Hematopoietic multipotent progenitor cell treated with erythropoietin and hydrocortisone succinate and interleukin-3 and kit ligand, for 6 days (in vitro differentiated cells): ENCODE data around the gene CBLIF.
"Not testable (repeated sequence)": the region's sequence is repeated elsewhere in the genome, so short reads cannot be mapped to it uniquely, and the experiment has no call there.

ENCODE experiments used
- DNase-seq: peaks from one replicate; pipeline ENCODE4 v3.0.0-alpha.2; 2015

Gene CBLIF

GRCh38 chr11:59845399-59845798 lies at the start of gene CBLIF:
CBLIF (minus strand) TSS chr11:59845499; CDS start chr11:59845453, 46 bp downstream.
- DNase-seq, result no peak

- no peak for DNase-seq
These were observed 49.3 kb upstream of the CBLIF start for GRCh38 chr11:59894616-59895015.

DNA sequence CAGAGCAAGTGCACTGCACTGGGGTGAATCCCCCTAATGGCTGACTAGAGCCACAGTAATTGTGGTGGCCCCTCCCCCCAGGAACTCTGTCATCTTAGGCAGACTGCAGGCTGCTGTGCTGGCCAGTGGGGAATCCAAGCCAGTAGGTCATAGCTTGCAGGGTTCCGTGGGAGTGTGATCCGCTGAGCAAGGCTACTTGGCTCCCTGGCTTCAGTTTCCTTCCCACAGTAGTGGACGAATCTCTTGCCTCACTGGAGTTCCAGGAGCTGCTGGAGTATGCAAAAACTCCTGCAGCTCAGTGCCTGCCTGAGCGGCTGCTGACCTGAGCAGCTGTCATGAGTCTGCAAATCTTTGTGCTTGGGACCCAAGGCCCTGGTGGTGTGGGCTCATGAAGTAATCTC lies 46.5 kb upstream of the CBLIF start:
- DNase-seq, result peak; percentile 21

DNA sequence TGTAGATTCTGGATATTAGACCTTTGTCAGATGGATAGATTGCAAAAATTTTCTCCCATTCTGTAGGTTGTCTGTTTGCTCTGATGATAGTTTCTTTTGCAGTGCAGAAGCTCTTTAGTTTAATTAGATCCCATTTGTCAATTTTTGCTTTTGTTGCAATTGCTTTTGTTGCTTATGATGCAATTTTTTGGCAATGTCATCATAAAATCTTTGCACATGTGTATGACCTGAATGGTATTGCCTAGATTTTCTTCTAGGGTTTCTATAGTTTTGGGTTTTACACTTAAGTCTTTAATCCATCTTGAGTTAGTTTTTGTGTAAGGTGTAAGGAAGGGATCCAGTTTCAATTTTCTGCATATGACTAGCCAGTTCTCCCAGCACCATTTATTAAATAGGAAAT lies 41.9 kb upstream of the CBLIF start:
- not testable (repeated sequence) for DNase-seq

GRCh38 chr11:59883597-59883996 lies 38.3 kb upstream of the CBLIF start:
- DNase-seq, result no peak

DNA sequence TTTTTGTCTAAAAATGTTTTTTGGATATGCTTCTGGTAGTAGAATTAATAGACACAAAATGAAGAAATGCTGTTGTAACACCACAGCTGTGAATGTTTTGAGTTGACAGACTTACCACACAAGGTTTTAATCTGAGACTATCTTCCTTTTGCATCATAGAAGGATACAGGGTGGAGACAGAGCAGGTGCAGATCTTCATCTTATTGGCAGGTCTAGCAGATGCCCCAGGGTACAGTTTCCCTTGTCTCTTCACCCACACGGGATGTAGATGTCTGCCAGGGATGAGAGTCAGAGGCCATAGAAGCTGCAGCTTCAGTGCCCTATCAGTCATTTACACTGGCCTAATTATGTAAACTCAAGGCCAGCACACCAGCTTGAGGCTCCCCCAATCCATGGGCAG lies 34.3 kb upstream of the CBLIF start:
- peak; percentile 10 for DNase-seq

GRCh38 chr11:59878575-59878974 lies 33.3 kb upstream of the CBLIF start, which contains the start of gene OOSP3:
OOSP3 (plus strand) TSS chr11:59878782; CDS start chr11:59878809, 27 bp downstream.
- no peak for DNase-seq

GRCh38 chr11:59877784-59878183 lies 32.5 kb upstream of the CBLIF start:
- DNase-seq, result no peak

- no peak for DNase-seq
These were observed 32.0 kb upstream of the CBLIF start for GRCh38 chr11:59877325-59877724.

DNA sequence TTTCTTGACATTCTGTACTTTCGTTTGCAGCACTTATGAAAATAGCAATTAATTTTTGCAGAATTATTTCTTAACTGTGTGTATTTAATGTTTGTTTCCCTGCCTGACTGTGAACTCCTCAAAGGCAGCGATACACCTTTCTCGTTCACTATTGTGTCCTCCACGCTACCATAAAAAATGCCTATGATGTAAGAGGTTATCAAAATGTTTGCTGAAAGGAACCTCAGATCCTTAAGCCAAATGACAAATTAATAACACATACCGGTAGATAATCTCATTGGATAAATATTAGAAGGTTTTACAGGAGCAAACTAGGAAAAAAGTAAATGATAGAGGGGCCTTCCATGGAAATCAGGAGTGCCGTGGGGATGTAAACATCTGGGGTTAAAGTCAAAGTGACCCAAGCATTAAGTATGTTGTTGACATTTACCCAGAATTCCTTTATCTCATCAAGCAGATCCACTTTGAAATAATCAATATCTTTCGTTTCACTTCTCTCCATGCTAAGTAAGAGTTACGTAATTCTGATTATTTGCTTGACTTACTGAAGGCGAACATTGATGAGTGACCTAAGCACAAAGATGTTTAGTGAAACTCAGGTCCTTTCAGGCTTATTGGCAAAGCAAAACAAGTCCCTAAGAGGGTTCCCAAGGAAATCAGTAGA lies 30.7 kb upstream of the CBLIF start:
- DNase-seq, result no peak

GRCh38 chr11:59872076-59872475 lies 26.8 kb upstream of the CBLIF start:
- DNase-seq, result no peak

- DNase-seq, result no peak
These were observed 22.6 kb upstream of the CBLIF start for GRCh38 chr11:59867946-59868345.

DNA sequence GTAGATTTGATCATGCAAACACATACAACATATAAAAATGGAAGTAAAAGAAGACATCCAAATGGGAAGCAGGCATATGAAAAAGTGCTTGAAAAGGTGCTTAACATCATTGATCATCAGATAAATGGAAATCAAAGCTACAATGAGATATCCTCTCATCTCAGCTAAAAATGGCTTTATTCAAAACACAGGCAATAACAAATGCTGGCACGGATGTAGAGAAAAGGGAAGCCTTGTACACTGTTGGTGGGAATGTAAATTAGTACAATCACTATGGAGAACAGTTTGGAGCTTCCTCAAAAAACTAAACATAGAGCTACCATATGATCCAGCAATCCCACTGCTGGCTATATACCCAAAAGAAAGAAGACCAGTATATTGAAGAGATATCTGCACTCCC lies 21.5 kb upstream of the CBLIF start:
- no peak for DNase-seq

GRCh38 chr11:59866397-59866796 lies 21.1 kb upstream of the CBLIF start, which contains the start of gene TCN1:
TCN1 (minus strand) TSS chr11:59866487; CDS start chr11:59866470, 17 bp downstream.
- DNase-seq, result peak; percentile 77

DNA sequence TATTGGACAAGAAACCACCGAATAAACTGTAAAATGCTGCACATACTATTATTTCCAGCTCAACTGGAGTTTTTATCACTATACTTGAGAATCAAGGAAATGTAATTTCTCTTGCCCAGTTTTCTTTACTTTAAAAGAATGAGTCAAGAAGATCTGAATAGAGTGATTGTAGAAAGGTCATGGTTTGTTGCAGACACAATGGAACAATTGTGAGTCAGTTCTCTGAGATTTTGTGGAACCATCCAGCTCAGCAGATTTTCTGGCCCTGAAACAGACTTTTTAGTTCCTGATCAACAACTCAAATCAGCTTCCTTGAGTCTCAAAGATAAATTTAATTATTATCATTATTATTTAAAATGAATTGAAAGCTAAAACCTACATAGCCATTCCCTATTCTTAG lies 19.7 kb upstream of the CBLIF start:
- no peak for DNase-seq

GRCh38 chr11:59862252-59862651 lies 17.0 kb upstream of the CBLIF start:
- DNase-seq, result no peak

GRCh38 chr11:59859673-59860072 lies 14.4 kb upstream of the CBLIF start:
- peak; percentile 31 for DNase-seq

DNA sequence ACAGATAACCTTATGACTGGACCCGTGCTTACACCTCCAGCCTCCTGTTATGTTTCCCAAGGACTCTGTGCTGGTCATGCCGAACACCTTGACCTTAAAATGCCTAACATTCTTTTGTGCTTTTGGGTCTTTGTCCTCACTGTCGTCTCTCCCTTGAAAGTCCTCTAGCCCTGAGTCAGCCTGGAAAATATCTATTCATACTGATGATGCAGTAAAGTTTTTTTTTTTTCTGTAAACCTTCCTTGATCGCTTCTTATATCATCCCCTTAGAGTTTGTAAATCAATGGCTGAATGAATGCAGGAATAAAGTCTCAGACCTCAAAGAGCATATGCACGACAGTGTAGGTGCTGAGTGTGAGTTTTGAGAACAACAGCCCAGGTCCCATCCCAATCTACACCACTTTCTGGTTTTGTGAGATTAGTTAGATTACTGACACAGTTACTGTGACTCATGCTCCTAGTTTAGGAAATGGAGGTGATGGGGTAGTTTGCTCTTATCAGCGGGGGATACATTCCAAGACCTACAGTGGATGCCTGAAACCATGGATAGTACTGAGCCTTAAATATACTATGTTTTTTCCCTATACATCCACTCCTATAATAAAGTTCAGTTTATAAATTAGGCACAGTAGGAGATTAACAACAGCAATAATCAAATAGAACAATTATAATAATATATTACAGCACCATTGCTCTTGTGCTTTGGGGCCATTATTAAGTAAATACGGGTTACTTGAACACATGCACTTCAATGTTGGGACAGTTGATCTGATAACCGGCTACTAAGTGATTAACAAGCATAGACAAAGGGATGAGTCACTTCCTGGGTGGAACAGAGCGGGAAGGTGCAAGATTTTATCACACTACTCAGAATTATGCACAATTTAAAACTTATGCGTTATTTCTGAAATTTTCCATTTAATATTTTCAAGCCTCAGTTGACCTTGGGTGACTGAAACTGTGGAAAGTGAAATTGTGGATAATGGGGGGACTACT lies 12.4 kb upstream of the CBLIF start:
- peak; percentile 73 for DNase-seq

GRCh38 chr11:59854871-59855270 lies 9.6 kb upstream of the CBLIF start:
- DNase-seq, result peak; percentile 18

GRCh38 chr11:59851416-59851815 lies 6.1 kb upstream of the CBLIF start:
- DNase-seq, result not testable (repeated sequence)

DNA sequence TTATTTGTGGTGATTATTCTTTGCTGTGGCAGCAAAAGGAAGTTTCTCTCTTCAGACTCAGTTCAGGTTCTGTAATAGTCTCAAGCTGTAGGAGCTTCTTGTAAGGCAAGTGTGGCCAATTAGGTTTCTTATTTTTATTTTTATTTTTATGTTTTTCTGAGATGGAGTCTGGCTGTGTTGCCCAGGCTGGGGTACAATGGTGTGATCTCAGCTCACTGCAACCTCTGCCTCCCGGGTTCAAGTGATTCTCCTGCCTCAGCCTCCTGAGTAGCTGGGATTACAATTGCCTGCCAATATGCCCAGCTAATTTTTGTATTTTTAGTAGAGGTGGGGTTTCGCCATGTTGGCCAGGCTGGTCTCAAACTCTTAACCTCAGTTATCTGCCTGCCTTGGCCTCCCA lies 4.3 kb upstream of the CBLIF start:
- DNase-seq, result not testable (repeated sequence)

DNA sequence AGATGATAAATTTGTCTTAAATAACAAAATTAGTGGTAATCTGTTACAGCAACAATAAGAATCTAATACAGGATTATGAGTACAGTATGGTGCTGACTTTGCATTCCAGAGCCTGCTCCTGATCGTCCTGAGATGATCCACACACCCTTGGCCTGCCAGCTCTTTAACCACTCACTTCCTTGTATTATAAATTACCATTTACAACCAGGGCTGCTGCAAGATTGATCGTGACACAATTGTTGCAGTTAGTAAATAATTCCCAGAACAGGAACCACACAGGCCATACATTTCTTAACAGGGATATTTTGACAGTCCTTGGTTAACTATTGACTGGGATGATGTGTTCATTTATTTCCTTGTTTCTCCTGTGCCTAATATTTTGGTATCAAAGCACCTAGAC lies 3.8 kb upstream of the CBLIF start:
- no peak for DNase-seq

- DNase-seq, result peak; percentile 21
These were observed 3.1 kb upstream of the CBLIF start for GRCh38 chr11:59848439-59848838.

- no peak for DNase-seq
These were observed 2.3 kb upstream of the CBLIF start for GRCh38 chr11:59847626-59848025.
